RWPE2 (cell line): ENCODE measurements around the gene MAPK11.
A peak's percentile ranks its signal among the peaks of the same experiment; 100 is the strongest.

Source experiments
- ATAC-seq: fragments of 200-7000 bp; cut with Tn5 transposase; 3 replicates; pipeline ENCODE4 v1.9.1; 2021; ENCODE audit warnings: low read depth
- DNase-seq: peaks from one replicate; pipeline ENCODE4 v3.0.0-alpha.2; 2020; ENCODE audit warnings: low spot score
- H3K27ac ChIP-seq: fragments of 450-650 bp; 2 replicates; pipeline ENCODE4 v1.5.1; 2017; ENCODE audit warnings: mild to moderate bottlenecking; ENCODE audit not compliant: poor library complexity, severe bottlenecking
- H3K27me3 ChIP-seq: fragments of 250-450 bp; sonication (Bioruptor Pico); 2 replicates; pipeline ENCODE4 v1.5.1; 2021; ENCODE audit warnings: mild to moderate bottlenecking, moderate library complexity; ENCODE audit not compliant: insufficient read depth, poor library complexity, severe bottlenecking
- H3K36me3 ChIP-seq: fragments of 250-450 bp; sonication (Bioruptor Pico); 2 replicates; pipeline ENCODE4 v1.5.1; 2020; ENCODE audit warnings: low read depth, mild to moderate bottlenecking, moderate library complexity
- H3K4me1 ChIP-seq: fragments of 250-450 bp; sonication (Bioruptor Pico); 2 replicates; pipeline ENCODE4 v1.5.1; 2021; ENCODE audit warnings: mild to moderate bottlenecking, moderate library complexity; ENCODE audit not compliant: insufficient read depth, poor library complexity, severe bottlenecking
- H3K4me3 ChIP-seq: fragments of 250-450 bp; sonication (Bioruptor Pico); 2 replicates; pipeline ENCODE4 v1.5.1; 2021; ENCODE audit warnings: mild to moderate bottlenecking, moderate library complexity; ENCODE audit not compliant: severe bottlenecking
- H3K9me3 ChIP-seq: fragments of 250-450 bp; sonication (Bioruptor Pico); 2 replicates; pipeline ENCODE4 v1.5.1; 2021; ENCODE audit warnings: mild to moderate bottlenecking, moderate library complexity; ENCODE audit not compliant: severe bottlenecking
- CTCF ChIP-seq: fragments of 450-650 bp; IDR thresholded peaks from one replicate; pipeline ENCODE4 v1.5.1; 2017; ENCODE audit warnings: mild to moderate bottlenecking, moderate library complexity; ENCODE audit not compliant: poor library complexity, severe bottlenecking

MAPK11 gene

GRCh38 chr22:50269970-50270665 lies at the start of gene MAPK11:
Gene MAPK11 (minus strand): TSS chr22:50270380. CDS start chr22:50270292, 88 bp downstream.
- peaks cover 14% of the 10 kb centered on the region for H3K4me1 ChIP-seq
- DNase-seq, result no peak
- ATAC-seq, result peak; percentile 13; the same call in 2 of the 3 replicates
- no peaks in the 10 kb centered on the region for H3K9me3 ChIP-seq
- peak within 1 kb of the TSS; percentile 15 for H3K27ac ChIP-seq
- no peak for TF ChIP-seq CTCF
- H3K36me3 ChIP-seq, result peaks cover 8% of the 10 kb centered on the region
- H3K27me3 ChIP-seq, result no peaks in the 10 kb centered on the region
- peak within 1 kb of the TSS; percentile 33 for H3K4me3 ChIP-seq

GRCh38 chr22:50319503-50319951 lies 49.3 kb upstream of the MAPK11 start:
- no peaks in the 10 kb centered on the region for H3K27me3 ChIP-seq
- no peak for ATAC-seq
- peaks cover 2% of the 10 kb centered on the region for H3K4me1 ChIP-seq
- H3K36me3 ChIP-seq, result no peaks in the 10 kb centered on the region
- no peak overlapping the region for H3K4me3 ChIP-seq
- no peak for TF ChIP-seq CTCF
- no peaks in the 10 kb centered on the region for H3K9me3 ChIP-seq
- DNase-seq, result peak; percentile 60
- no peak overlapping the region for H3K27ac ChIP-seq

- H3K4me1 ChIP-seq, result peaks cover 9% of the 10 kb centered on the region
- H3K9me3 ChIP-seq, result no peaks in the 10 kb centered on the region
- H3K27ac ChIP-seq, result no peak overlapping the region
- peak; percentile 60 for DNase-seq
- no peak overlapping the region for H3K4me3 ChIP-seq
- no peak for TF ChIP-seq CTCF
- no peaks in the 10 kb centered on the region for H3K36me3 ChIP-seq
- no peaks in the 10 kb centered on the region for H3K27me3 ChIP-seq
- no peak for ATAC-seq
These were observed 48.7 kb upstream of the MAPK11 start for GRCh38 chr22:50318698-50319411.

GRCh38 chr22:50318356-50318697 lies 48.1 kb upstream of the MAPK11 start:
- no peak for TF ChIP-seq CTCF
- H3K27me3 ChIP-seq, result no peaks in the 10 kb centered on the region
- H3K27ac ChIP-seq, result no peak overlapping the region
- H3K36me3 ChIP-seq, result no peaks in the 10 kb centered on the region
- H3K9me3 ChIP-seq, result no peaks in the 10 kb centered on the region
- H3K4me1 ChIP-seq, result peaks cover 10% of the 10 kb centered on the region
- DNase-seq (no peak), ATAC-seq (no peak)
- H3K4me3 ChIP-seq, result no peak overlapping the region

- no peak for TF ChIP-seq CTCF
- DNase-seq (no peak), ATAC-seq (no peak)
- Histone ChIP-seq H3K4me1 (peaks cover 10% of the 10 kb centered on the region), H3K9me3 (no peaks in the 10 kb centered on the region), H3K27ac (no peak overlapping the region), H3K27me3 (no peaks in the 10 kb centered on the region), H3K4me3 (no peak overlapping the region), H3K36me3 (no peaks in the 10 kb centered on the region)
These were observed 47.5 kb upstream of the MAPK11 start for GRCh38 chr22:50317674-50318073.
